ENCODE results near the gene GPC4.
"Not testable (repeated sequence)": the region's sequence is repeated elsewhere in the genome, so short reads cannot be mapped to it uniquely, and the experiment has no call there.

The GPC4 gene

GRCh38 chrX:133307637-133308498 lies 107.4 kb downstream of the GPC4 start:
- no peak for DNase-seq (ENCODE audit: low read depth in 2 of 3, low spot score in 1 of 3)

GRCh38 chrX:133307094-133307493 lies 108.2 kb downstream of the GPC4 start:
- no peak for DNase-seq (ENCODE audit: low read depth in 2 of 3, low spot score in 1 of 3)

- DNase-seq (ENCODE audit: low read depth in 2 of 3, low spot score in 1 of 3) = no peak
Measured at GRCh38 chrX:133306316-133306715, 109.0 kb downstream of the GPC4 start.

GRCh38 chrX:133305348-133305747 lies 109.9 kb downstream of the GPC4 start:
- DNase-seq (ENCODE audit: low read depth in 2 of 3, low spot score in 1 of 3) = no peak

- no peak for DNase-seq (ENCODE audit: low read depth in 2 of 3, low spot score in 1 of 3)
Measured at GRCh38 chrX:133302775-133303445, 112.4 kb downstream of the GPC4 start.

GRCh38 chrX:133300591-133300990 lies 114.7 kb downstream of the GPC4 start:
- no peak for DNase-seq (ENCODE audit: low read depth in 2 of 3, low spot score in 1 of 3)

- no peak for DNase-seq (ENCODE audit: low read depth in 2 of 3, low spot score in 1 of 3)
Measured at GRCh38 chrX:133297284-133297683, 118.0 kb downstream of the GPC4 start.

GRCh38 chrX:133294126-133294525 lies 121.2 kb downstream of the GPC4 start:
- no peak for DNase-seq (ENCODE audit: low read depth in 2 of 3, low spot score in 1 of 3)

GRCh38 chrX:133290076-133290475 lies 125.2 kb downstream of the GPC4 start:
- no peak for DNase-seq (ENCODE audit: low read depth in 2 of 3, low spot score in 1 of 3)

GRCh38 chrX:133287860-133288259 lies 127.4 kb downstream of the GPC4 start:
- DNase-seq (ENCODE audit: low read depth in 2 of 3, low spot score in 1 of 3) = no peak

- DNase-seq (ENCODE audit: low read depth in 2 of 3, low spot score in 1 of 3) = no peak
Measured at GRCh38 chrX:133285341-133285740, 129.9 kb downstream of the GPC4 start.

GRCh38 chrX:133279112-133279730 lies 136.1 kb downstream of the GPC4 start:
- not testable (repeated sequence) for DNase-seq (ENCODE audit: low read depth in 2 of 3, low spot score in 1 of 3)

GRCh38 chrX:133273180-133273579 lies 142.1 kb downstream of the GPC4 start:
- DNase-seq (ENCODE audit: low read depth in 2 of 3, low spot score in 1 of 3) = no peak

GRCh38 chrX:133269168-133269567 lies 146.1 kb downstream of the GPC4 start:
- DNase-seq (ENCODE audit: low read depth in 2 of 3, low spot score in 1 of 3) = no peak

- DNase-seq (ENCODE audit: low read depth in 2 of 3, low spot score in 1 of 3) = no peak
Measured at GRCh38 chrX:133267621-133268020, 147.7 kb downstream of the GPC4 start.

GRCh38 chrX:133265331-133265730 lies 150.0 kb downstream of the GPC4 start:
- no peak for DNase-seq (ENCODE audit: low read depth in 2 of 3, low spot score in 1 of 3)

GRCh38 chrX:133258481-133258880 lies 156.8 kb downstream of the GPC4 start:
- no peak for DNase-seq (ENCODE audit: low read depth in 2 of 3, low spot score in 1 of 3)

- no peak for DNase-seq (ENCODE audit: low read depth in 2 of 3, low spot score in 1 of 3)
Measured at GRCh38 chrX:133254666-133255065, 160.6 kb downstream of the GPC4 start.

GRCh38 chrX:133251204-133251603 lies 164.1 kb downstream of the GPC4 start:
- DNase-seq (ENCODE audit: low read depth in 2 of 3, low spot score in 1 of 3) = no peak

GRCh38 chrX:133250184-133251100 lies 164.8 kb downstream of the GPC4 start:
- DNase-seq (ENCODE audit: low read depth in 2 of 3, low spot score in 1 of 3) = no peak

Measured in stimulated activated CD4-positive, alpha-beta T cell treated with anti-CD3 and anti-CD28 coated beads, Interleukin-12 subunit alpha, Interleukin-12 subunit beta, amount 100 ng/mL, for 48 hours (primary cell).